Hematopoietic multipotent progenitor cell treated with erythropoietin and hydrocortisone succinate and interleukin-3 and kit ligand, for 17 days (in vitro differentiated cells): ENCODE measurements around the gene RABL3.
"Not testable (repeated sequence)": the region's sequence is repeated elsewhere in the genome, so short reads cannot be mapped to it uniquely, and the experiment has no call there.

ENCODE experiments used
- DNase-seq: peaks from one replicate; pipeline ENCODE4 v3.0.0-alpha.2; 2015; ENCODE audit warnings: low spot score

Gene RABL3

DNA sequence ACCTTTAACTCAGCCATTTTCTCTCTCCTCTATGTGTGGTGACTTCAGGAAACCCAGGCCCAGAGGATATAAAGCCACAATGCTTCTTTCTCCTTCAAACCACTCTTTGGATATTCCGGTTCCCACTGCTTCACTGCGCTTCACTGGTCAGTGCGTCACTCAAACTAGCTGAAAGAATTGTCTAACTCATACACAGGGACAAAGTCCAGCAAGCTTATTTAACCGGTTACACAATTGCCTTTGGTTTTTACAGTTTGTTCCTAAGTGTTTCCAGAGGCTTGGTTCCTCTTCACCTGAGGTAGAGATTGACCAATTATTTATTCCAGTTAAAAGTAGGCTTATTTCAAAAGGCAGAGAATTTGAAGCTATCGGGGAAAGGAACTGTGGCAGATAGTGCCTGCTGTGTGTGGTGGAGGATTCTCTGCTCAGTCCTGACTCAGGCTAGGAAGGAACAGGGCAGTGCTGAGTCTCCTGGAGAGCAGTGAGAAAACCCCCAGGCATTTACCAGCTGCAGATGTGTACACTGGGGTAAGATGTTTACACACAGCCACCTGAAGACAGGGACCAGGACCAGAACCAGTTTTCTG is 60.1 kb downstream of the RABL3 start, which contains the start of gene HGD:
TSS of gene HGD (minus strand) at position 145 of the 587 bp plus-strand sequence. CDS start at position 17, 128 bp downstream.
- no peak for DNase-seq

GRCh38 chr3:120681506-120682038 is 60.7 kb downstream of the RABL3 start:
- DNase-seq = no peak

DNA sequence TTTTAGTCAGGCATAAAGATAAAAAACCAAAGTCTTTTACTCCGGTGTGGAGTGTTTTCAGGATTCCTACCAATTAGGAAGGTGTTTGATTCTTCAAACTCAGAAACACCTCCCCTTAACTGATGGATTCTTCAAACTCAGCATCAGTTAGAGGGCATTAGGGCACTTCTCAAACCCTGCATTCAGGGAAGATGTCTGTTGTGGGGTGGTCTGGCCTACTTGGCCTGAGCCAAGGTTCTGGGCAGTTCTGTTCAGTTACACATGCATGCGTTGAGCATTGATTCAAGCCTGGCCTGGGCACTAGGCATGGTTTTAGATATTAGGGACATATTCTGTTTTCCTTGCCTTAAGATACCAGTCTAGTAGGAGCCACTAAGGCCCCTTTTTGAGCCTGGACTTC is 61.3 kb downstream of the RABL3 start:
- no peak for DNase-seq

- DNase-seq = no peak
Measured at GRCh38 chr3:120680193-120680894, 62.0 kb downstream of the RABL3 start.

DNA sequence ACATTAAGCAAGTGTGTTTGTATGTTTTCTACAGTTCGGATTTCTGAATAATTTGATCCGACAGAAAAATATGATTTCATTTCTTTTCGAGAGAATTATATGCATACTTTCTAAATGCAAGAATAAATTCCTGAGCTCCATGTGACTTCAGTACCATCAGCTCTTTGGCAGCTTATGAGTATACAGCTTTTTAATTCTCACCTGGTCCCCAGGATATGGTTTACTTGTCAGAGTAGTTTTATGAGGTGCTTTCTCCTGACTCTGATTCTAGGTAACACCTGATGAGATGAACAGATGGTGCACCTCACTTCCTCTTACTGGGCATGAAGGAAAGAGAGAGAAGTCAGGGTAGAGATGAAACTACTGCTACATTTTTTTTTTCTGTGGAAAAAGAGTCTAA is 63.3 kb downstream of the RABL3 start:
- DNase-seq = no peak

DNA sequence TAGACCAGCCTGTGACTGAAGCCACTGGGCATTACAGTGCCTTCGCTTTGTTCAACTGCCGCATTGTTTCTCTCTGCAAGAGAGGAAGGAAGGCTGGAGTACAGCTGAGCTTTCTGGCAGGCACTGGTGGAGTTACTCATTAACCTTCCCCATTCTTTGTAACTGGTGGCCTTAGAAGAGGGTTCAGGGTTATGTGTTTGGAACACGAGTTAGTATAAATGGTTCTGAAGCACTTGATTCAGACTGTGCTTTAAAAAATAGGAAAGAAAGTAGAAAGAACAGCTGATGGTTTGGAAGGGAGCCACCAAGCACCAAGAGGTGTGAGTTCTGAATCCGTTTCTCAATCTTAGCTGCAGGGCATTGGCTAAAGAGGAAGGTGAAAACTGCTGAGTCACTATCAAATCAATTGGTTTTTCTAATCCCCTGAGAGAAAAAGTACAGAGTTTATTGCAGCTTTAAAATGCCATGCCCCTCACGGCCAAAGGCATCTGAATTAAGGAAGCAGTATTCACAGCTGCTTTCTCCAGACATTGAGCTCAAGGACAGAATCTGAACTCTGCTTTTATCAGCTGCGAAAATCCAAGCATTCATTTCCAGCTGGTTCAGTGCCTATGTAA is 63.9 kb downstream of the RABL3 start:
- peak; percentile 6 for DNase-seq

DNA sequence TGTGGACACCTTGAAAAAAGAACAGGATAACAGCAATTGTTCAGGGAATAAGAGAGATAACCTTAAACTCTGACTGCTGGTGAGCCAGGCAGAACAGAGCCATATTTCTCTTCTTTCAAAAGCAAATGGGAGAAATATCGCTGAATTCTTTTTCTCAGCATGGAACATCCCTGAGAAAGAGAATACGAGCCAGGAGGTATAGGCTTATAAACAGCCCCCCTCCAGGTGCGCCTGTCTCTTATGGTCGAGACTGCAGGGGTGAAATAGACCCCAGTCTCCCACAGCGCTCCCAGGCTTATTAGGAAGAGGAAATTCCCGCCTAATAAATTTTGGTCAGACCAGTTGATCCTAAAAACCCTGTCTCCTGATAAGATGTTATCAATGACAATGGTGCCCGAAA is 65.1 kb downstream of the RABL3 start:
- not testable (repeated sequence) for DNase-seq

GRCh38 chr3:120673116-120673515 is 69.2 kb downstream of the RABL3 start:
- no peak for DNase-seq

- no peak for DNase-seq
Measured at GRCh38 chr3:120670576-120670975, 71.7 kb downstream of the RABL3 start.

- DNase-seq = no peak
Measured at GRCh38 chr3:120664926-120665325, 77.4 kb downstream of the RABL3 start.

DNA sequence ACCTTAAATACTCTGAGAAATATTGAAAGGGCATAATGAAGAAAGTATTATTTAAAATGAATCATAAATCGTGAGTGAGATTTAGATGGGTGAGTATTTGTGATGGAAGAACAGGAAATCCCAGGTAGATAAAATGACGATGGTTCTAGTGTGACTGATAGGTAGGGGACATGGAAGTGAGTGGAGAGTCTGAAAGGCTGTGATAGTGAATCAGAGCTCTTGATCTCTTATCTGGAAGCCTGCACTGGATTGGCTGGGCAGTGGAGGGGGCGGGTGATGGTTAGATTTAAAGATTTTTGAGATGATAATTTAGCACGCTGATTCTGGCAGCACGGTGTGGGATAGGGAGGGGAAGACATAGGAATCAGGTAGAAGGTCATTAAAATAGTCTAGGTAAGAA is 80.4 kb downstream of the RABL3 start:
- no peak for DNase-seq

GRCh38 chr3:120661106-120661905 is 81.0 kb downstream of the RABL3 start:
- DNase-seq = no peak

DNA sequence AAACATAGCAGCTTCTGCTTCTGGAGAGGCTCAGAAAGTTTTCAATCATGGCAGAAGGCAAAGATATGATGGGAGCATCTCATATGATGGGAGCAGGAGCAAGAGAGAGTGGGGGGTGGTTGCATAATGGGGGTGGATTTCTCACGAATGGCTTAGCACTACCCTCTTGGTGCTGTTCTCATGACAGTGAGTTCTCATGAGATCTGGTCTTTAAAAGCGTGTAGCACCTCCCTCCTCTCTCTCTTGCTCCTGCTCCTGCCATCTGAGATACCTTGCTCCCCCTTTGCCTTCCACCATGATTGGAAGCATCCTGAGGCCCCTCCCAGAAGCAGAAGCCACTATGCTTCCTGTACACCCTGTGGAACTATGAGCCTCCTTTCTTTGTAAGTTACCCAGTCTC is 82.5 kb downstream of the RABL3 start:
- no peak for DNase-seq

GRCh38 chr3:120659285-120659684 is 83.0 kb downstream of the RABL3 start:
- DNase-seq = no peak

DNA sequence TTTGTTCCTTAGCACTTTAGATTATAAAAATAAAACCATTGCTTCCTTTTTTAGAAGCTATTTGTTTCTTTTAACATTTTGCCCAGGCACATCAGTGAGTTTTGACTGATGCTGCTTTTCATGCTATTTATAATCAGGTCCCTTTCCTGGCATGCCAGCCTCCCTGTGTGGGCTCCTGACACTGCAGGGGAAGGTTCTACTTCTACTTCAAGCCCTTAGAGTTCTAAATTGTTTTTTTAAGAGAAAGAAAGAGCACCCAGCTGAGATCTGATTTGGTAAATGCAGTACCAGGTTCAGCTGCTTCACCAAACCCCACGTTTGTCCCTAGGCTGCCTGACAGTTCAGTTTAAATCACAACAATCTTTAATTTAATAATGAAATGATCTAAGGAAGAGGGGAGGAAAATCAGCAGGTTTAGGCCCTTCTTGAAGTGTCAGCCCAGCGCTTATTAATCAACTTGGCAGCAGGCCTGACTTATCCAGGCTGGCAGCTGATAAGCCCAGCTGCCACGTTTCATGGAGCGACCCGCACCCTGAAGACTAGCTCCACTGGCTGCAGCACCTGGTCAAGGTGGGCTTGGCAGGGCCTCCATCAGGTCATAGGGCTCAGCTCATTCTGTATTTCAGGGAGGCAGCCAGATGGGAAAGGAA is 89.3 kb downstream of the RABL3 start:
- DNase-seq = no peak

DNA sequence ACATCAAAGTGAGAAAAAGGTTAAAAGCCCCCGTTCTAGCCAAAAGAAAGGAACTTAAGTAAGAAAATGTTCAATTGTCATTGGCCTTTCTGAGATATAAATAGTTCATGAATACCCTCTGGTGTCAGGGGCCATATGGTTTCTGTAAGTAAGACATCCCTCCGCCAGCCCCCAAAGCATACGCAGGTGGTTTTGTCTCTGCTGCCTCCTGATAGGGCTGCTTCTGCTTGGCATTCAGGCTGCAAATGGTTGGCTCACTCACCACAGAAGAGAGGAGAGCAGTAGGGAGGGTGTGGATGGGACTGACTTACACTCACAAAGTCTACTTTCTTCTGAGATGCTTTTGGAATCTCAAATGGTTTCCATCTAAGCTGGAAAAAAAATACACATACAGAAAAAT is 90.0 kb downstream of the RABL3 start:
- DNase-seq = no peak

- DNase-seq = no peak
Measured at GRCh38 chr3:120650311-120650710, 92.0 kb downstream of the RABL3 start.

- DNase-seq = no peak
Measured at GRCh38 chr3:120649830-120650233, 92.5 kb downstream of the RABL3 start.

DNA sequence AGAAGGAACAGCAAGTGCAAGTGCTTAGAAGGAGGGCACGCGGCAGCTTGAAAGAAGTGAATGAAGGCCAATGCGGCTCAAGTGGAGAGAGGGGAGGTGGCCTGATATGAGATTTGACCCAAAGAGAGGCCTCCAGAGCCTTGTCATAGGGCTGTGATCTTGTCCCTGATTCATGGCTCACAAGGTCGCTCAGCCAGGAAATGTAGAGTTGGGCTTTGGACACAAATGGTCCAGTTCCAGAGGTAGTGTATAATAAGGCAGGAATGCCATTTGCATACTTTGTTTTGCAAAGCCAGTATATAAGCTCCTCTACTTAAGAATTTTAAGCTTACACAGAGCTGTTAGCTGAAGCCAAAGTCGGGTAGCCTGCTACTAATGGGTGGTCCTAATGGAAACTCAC is 94.0 kb downstream of the RABL3 start:
- no peak for DNase-seq

DNA sequence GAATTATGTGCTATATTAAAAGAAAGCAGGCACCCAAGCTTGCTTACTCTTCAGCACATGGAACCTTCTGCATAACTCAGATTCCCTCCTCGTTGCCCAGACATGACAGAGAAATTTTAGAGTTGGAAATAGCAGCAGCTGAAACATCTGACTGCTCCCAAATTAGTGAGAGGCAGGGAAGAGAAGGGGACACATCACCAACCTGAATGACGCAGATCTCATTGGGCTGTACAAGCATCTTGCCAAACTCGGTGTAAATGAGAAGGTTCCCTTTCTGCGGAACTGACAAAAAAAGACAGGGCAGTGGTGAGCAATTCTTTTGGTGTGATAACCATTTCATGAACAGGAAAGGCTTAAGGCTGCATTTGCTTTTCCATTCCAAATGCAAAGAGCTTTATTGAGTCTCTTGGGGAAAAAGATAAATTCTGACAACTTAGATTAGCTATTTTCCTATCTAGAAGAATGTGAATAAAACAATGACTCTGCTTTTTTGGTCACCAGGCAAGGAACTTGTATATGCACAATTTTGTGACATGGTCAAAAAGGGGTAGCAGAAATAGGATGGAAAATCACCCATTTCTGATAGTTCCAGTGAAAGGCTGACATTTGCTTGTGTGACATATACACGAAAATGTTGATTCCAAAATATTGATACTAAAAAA is 95.4 kb downstream of the RABL3 start:
- no peak for DNase-seq

DNA sequence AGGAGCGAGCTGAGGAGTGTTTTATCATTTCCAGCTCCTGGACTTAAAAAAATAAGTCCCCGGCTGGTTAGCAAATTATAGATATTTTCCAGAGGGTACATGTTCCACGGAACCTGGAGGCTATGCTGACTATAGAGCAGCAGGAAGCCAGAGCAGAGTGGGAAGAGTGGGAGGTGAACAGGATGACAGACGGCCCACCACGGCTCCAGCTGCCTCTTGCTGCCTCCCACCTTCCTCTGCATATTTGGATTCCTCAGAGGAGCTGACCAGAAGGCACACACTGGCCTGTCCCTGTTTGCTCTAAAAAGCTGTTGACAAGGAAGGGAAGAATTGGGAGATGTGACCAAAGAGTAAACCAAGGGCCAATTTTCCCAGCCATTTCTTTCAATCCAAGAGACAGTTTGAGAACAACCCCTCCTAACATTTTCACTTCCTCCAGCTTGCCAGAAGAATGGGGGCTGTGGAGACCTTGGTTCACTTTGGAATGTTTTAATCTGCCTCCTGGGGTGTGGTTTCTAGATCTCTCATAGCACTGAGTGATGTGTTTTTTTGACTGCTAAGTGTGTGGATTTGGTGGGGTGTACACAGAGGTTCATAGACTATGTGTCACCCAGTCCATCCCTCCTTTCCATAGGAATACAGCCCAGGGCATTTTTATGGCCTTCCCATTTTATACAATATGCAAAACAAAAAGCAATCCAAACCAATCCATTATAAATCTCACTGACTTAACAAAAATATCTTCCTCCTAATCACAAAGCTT is 97.1 kb downstream of the RABL3 start:
- no peak for DNase-seq
